ENCODE results near the gene PROSER3.

The PROSER3 gene

GRCh38 chr19:35779033-35779432, 21.1 kb downstream of the PROSER3 start:
- no peaks in the 10 kb centered on the region for H4K20me1 ChIP-seq (ENCODE audit: insufficient read depth, low read length)
- H3K27me3 ChIP-seq (ENCODE audit: insufficient read depth, low read length) = no peaks in the 10 kb centered on the region
- no peak overlapping the region for H3K27ac ChIP-seq (ENCODE audit: low read depth, low read length, poor library complexity, severe bottlenecking)
- peaks cover 19% of the 10 kb centered on the region for H3K4me1 ChIP-seq (ENCODE audit: insufficient read depth, low read length, severe bottlenecking)
- H3K36me3 ChIP-seq (ENCODE audit: insufficient read depth, low read length) = peaks cover 15% of the 10 kb centered on the region; the same call in 1 of the 2 replicates
- no peaks in the 10 kb centered on the region for H3K79me2 ChIP-seq (ENCODE audit: insufficient read depth, low read length)
- no peak overlapping the region for H3K4me3 ChIP-seq (ENCODE audit: low read depth, low read length, poor library complexity, severe bottlenecking)
- H2AFZ ChIP-seq (ENCODE audit: low read length) = no peak overlapping the region
- no peaks in the 10 kb centered on the region for H3F3A ChIP-seq (ENCODE audit: insufficient read depth, low read length)
- H3K4me2 ChIP-seq (ENCODE audit: low read length) = no peak overlapping the region
- TF ChIP-seq EZH2 (IDR thresholded peaks at IDR 0.05; ENCODE audit: borderline replicate concordance, low read length) (no peak), CTCF (IDR thresholded peaks at IDR 0.05; ENCODE audit: low read length) (no peak)
- H3K9me3 ChIP-seq (ENCODE audit: low read length) = no peaks in the 10 kb centered on the region
- H3K9me2 ChIP-seq (ENCODE audit: low read depth, low read length) = no peaks in the 10 kb centered on the region
- no peak overlapping the region for H3K9ac ChIP-seq (ENCODE audit: low read length)

GRCh38 chr19:35780058-35780457, 22.1 kb downstream of the PROSER3 start:
- Histone ChIP-seq H3K79me2 (ENCODE audit: insufficient read depth, low read length) (no peaks in the 10 kb centered on the region), H3K4me2 (ENCODE audit: low read length) (no peak overlapping the region), H3K9ac (ENCODE audit: low read length) (no peak overlapping the region), H3K9me3 (ENCODE audit: low read length) (no peaks in the 10 kb centered on the region), H4K20me1 (ENCODE audit: insufficient read depth, low read length) (no peaks in the 10 kb centered on the region), H3K36me3 (ENCODE audit: insufficient read depth, low read length) (peaks cover 15% of the 10 kb centered on the region), H3K4me1 (ENCODE audit: insufficient read depth, low read length, severe bottlenecking) (peaks cover 10% of the 10 kb centered on the region), H3K27ac (ENCODE audit: low read depth, low read length, poor library complexity, severe bottlenecking) (no peak overlapping the region), H2AFZ (ENCODE audit: low read length) (no peak overlapping the region), H3K4me3 (ENCODE audit: low read depth, low read length, poor library complexity, severe bottlenecking) (no peak overlapping the region), H3K27me3 (ENCODE audit: insufficient read depth, low read length) (no peaks in the 10 kb centered on the region), H3K9me2 (ENCODE audit: low read depth, low read length) (no peaks in the 10 kb centered on the region), H3F3A (ENCODE audit: insufficient read depth, low read length) (no peaks in the 10 kb centered on the region)
- TF ChIP-seq CTCF (IDR thresholded peaks at IDR 0.05; ENCODE audit: low read length) = no peak
- no peak for TF ChIP-seq EZH2 (IDR thresholded peaks at IDR 0.05; ENCODE audit: borderline replicate concordance, low read length)

DNA sequence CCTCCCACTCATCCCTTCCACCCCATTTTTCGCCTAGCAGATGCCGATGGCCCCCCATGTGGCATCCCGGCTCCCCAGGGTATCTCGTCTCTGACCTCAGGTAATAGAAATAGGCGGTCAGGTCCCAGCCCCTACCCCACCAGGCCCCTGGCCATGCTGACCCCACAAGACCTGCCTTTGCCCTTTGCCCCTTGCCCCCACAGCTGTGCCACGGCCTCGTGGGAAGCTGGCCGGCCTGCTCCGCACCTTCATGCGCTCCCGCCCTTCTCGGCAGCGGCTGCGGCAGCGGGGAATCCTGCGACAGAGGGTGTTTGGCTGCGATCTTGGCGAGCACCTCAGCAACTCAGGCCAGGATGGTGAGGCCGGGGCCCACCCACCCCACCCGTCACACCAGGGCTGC, 22.7 kb downstream of the PROSER3 start:
- no peak overlapping the region for H3K4me2 ChIP-seq (ENCODE audit: low read length)
- H3K27ac ChIP-seq (ENCODE audit: low read depth, low read length, poor library complexity, severe bottlenecking) = no peak overlapping the region
- H3K27me3 ChIP-seq (ENCODE audit: insufficient read depth, low read length) = no peaks in the 10 kb centered on the region
- H3K4me3 ChIP-seq (ENCODE audit: low read depth, low read length, poor library complexity, severe bottlenecking) = no peak overlapping the region
- H3K9me2 ChIP-seq (ENCODE audit: low read depth, low read length) = no peaks in the 10 kb centered on the region
- no peaks in the 10 kb centered on the region for H3K9me3 ChIP-seq (ENCODE audit: low read length)
- no peak overlapping the region for H3K9ac ChIP-seq (ENCODE audit: low read length)
- H3K4me1 ChIP-seq (ENCODE audit: insufficient read depth, low read length, severe bottlenecking) = peaks cover 10% of the 10 kb centered on the region
- H3F3A ChIP-seq (ENCODE audit: insufficient read depth, low read length) = no peaks in the 10 kb centered on the region
- TF ChIP-seq EZH2 (IDR thresholded peaks at IDR 0.05; ENCODE audit: borderline replicate concordance, low read length) (no peak), CTCF (IDR thresholded peaks at IDR 0.05; ENCODE audit: low read length) (no peak)
- no peak overlapping the region for H2AFZ ChIP-seq (ENCODE audit: low read length)
- no peaks in the 10 kb centered on the region for H3K79me2 ChIP-seq (ENCODE audit: insufficient read depth, low read length)
- H3K36me3 ChIP-seq (ENCODE audit: insufficient read depth, low read length) = peaks cover 15% of the 10 kb centered on the region
- no peaks in the 10 kb centered on the region for H4K20me1 ChIP-seq (ENCODE audit: insufficient read depth, low read length)

Measured in OCI-LY1 (cell line).